RWPE2 (cell line): ENCODE results near the gene PHF2.
"Not testable (repeated sequence)": the region's sequence is repeated elsewhere in the genome, so short reads cannot be mapped to it uniquely, and the experiment has no call there.

Experiments
- ATAC-seq: fragments of 200-7000 bp; cut with Tn5 transposase; 3 replicates; pipeline ENCODE4 v1.9.1; 2021; ENCODE audit warnings: low read depth
- DNase-seq: peaks from one replicate; pipeline ENCODE4 v3.0.0-alpha.2; 2020; ENCODE audit warnings: low spot score
- H3K27ac ChIP-seq: fragments of 450-650 bp; 2 replicates; pipeline ENCODE4 v1.5.1; 2017; ENCODE audit warnings: mild to moderate bottlenecking; ENCODE audit not compliant: poor library complexity, severe bottlenecking
- H3K27me3 ChIP-seq: fragments of 250-450 bp; sonication (Bioruptor Pico); 2 replicates; pipeline ENCODE4 v1.5.1; 2021; ENCODE audit warnings: mild to moderate bottlenecking, moderate library complexity; ENCODE audit not compliant: insufficient read depth, poor library complexity, severe bottlenecking
- H3K36me3 ChIP-seq: fragments of 250-450 bp; sonication (Bioruptor Pico); 2 replicates; pipeline ENCODE4 v1.5.1; 2020; ENCODE audit warnings: low read depth, mild to moderate bottlenecking, moderate library complexity
- H3K4me1 ChIP-seq: fragments of 250-450 bp; sonication (Bioruptor Pico); 2 replicates; pipeline ENCODE4 v1.5.1; 2021; ENCODE audit warnings: mild to moderate bottlenecking, moderate library complexity; ENCODE audit not compliant: insufficient read depth, poor library complexity, severe bottlenecking
- H3K4me3 ChIP-seq: fragments of 250-450 bp; sonication (Bioruptor Pico); 2 replicates; pipeline ENCODE4 v1.5.1; 2021; ENCODE audit warnings: mild to moderate bottlenecking, moderate library complexity; ENCODE audit not compliant: severe bottlenecking
- H3K9me3 ChIP-seq: fragments of 250-450 bp; sonication (Bioruptor Pico); 2 replicates; pipeline ENCODE4 v1.5.1; 2021; ENCODE audit warnings: mild to moderate bottlenecking, moderate library complexity; ENCODE audit not compliant: severe bottlenecking
- TF ChIP-seq, protein P1 (sequence below): fragments of 450-650 bp; IDR thresholded peaks from one replicate; pipeline ENCODE4 v1.5.1; 2017; ENCODE audit warnings: mild to moderate bottlenecking, moderate library complexity; ENCODE audit not compliant: poor library complexity, severe bottlenecking

Gene PHF2

DNA sequence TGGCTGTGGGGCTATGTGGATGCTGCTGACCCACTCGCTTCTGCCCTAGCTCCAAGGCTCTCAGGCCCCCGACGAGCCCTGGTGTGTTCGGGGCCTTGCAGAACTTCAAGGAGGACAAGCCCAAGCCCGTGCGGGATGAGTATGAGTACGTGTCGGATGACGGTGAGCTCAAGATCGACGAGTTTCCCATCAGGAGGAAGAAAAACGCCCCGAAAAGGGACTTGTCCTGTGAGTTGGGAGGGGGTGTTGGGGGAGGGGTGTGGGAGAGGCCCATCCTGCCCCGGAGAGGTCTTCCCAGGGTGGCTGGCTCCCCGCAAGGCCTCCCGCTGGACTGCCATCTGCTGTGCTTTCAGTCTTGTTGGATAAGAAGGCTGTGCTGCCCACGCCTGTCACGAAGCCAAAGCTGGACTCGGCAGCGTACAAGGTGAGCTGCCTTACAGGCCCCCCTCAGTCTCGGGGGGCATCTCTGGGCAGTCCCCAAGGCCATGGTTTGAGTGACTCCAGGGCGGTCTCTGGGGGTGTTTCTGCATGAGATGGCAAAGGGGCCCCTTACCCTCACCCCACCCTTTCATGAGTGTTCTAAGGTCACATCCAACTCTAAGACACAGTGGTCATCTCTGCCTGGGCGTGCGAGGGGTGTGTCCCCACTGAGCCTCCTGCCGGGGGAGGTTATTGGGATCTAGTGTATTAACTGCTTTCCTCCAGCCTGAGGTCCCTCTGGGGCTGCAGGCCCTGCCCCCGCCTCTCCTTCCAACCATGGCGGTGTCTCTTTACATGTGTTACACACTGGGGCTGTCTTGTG lies 89.5 kb downstream of the PHF2 start:
- no peaks in the 10 kb centered on the region for H3K27me3 ChIP-seq
- no peak overlapping the region for H3K4me3 ChIP-seq
- H3K27ac ChIP-seq: no peak overlapping the region
- TF ChIP-seq, protein P1, sequence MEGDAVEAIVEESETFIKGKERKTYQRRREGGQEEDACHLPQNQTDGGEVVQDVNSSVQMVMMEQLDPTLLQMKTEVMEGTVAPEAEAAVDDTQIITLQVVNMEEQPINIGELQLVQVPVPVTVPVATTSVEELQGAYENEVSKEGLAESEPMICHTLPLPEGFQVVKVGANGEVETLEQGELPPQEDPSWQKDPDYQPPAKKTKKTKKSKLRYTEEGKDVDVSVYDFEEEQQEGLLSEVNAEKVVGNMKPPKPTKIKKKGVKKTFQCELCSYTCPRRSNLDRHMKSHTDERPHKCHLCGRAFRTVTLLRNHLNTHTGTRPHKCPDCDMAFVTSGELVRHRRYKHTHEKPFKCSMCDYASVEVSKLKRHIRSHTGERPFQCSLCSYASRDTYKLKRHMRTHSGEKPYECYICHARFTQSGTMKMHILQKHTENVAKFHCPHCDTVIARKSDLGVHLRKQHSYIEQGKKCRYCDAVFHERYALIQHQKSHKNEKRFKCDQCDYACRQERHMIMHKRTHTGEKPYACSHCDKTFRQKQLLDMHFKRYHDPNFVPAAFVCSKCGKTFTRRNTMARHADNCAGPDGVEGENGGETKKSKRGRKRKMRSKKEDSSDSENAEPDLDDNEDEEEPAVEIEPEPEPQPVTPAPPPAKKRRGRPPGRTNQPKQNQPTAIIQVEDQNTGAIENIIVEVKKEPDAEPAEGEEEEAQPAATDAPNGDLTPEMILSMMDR: no peak
- H3K36me3 ChIP-seq: no peaks in the 10 kb centered on the region
- H3K9me3 ChIP-seq: no peaks in the 10 kb centered on the region
- no peaks in the 10 kb centered on the region for H3K4me1 ChIP-seq
- DNase-seq: peak; percentile 51
- no peak for ATAC-seq

DNA sequence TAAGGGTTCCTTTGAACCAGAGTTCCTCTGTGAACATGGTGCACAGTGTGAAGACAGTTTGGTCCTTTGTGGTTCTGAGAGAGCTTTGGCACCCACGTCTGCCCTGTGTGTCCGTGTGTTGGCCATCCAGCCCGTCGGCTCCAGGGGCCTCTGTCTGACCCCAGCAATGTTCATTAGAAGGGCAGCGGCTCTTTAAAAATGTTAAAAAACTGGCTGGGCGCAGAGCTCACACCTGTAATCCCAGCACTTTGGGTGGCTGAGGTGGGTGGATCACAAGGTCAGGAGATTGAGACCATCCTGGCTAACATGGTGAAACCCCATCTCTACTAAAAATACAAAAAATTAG lies 90.0 kb downstream of the PHF2 start:
- H3K27ac ChIP-seq, H3K4me3 ChIP-seq: not testable (repeated sequence)

DNA sequence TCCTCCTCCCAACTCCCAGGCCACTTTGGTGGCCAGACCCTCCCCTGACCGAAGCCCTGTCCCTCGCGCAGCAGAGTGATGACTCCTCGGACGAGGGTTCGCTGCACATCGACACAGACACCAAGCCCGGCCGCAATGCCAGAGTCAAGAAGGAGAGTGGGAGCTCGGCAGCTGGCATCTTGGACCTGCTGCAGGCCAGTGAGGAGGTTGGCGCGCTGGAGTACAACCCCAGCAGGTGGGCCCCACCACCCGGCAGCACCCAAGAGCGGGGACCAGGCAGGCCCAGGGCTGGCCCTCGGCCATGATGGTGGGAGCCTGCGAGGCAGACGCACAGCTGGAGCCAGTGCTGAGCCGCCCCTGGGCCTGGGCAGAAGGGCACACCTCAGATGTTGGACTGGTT lies 90.6 kb downstream of the PHF2 start:
- no peaks in the 10 kb centered on the region for H3K4me1 ChIP-seq
- ATAC-seq: no peak
- H3K9me3 ChIP-seq: no peaks in the 10 kb centered on the region
- H3K27ac ChIP-seq: no peak overlapping the region
- no peaks in the 10 kb centered on the region for H3K27me3 ChIP-seq
- no peaks in the 10 kb centered on the region for H3K36me3 ChIP-seq
- TF ChIP-seq, protein P1: no peak
- peak; percentile 66 for DNase-seq
- H3K4me3 ChIP-seq: no peak overlapping the region

More for the DNA sequence above, 90.0 kb downstream of the PHF2 start:
- H3K36me3 ChIP-seq, DNase-seq, H3K4me1 ChIP-seq, H3K9me3 ChIP-seq, ATAC-seq, H3K27me3 ChIP-seq: not testable (repeated sequence)

DNA sequence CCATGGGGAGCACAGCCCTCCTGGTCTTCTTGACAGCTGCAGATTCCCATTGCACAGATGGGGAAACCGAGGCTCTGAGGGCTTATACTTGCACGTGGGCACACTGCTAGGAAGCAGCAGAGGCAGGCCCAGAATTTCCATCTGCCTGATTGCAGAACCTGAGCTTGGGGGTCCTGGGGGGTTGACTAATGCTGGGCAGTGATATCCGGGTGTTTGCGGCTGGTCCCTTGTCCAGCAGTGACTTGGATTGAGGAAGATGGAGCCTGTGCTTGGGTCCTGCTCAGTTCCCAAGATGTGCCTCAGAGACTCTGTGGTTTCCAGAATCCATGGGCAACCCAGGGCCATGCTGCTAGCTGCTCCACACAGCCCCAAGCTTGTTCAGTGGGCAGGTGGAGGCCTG lies 91.2 kb downstream of the PHF2 start:
- no peaks in the 10 kb centered on the region for H3K9me3 ChIP-seq
- no peak overlapping the region for H3K4me3 ChIP-seq
- DNase-seq (no peak), ATAC-seq (no peak)
- TF ChIP-seq, protein P1: no peak
- H3K36me3 ChIP-seq: no peaks in the 10 kb centered on the region
- no peak overlapping the region for H3K27ac ChIP-seq
- no peaks in the 10 kb centered on the region for H3K4me1 ChIP-seq
- H3K27me3 ChIP-seq: no peaks in the 10 kb centered on the region

DNA sequence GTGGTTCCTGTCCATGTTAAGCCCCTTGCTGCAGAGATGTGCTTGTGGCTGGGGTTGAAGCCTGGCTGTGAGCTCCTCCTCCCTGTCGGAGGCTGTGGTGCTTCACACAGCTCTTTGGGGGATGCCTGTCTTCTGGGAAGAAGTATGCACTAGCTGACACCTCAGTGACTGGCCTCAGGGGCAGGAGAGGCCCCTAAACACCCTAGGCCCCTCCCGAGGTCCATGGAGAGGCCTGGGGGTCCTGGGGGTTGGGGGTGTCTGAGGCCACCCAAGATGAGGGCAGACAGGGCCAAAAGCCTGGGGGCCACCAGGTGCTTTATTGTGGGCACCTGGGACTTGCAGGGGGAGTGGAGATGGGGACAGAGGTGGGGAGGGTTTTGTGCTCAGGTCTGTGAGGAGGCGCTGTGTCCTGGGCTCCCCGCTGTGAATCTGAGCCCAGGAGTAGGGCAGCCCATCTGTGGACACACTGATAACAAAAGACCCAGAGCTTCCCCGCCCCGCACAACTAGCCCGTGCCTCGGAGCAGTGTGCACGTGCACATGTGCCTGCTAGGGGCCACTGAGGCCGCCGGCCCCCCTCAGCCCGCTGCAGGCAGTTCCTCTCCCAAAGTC lies 92.0 kb downstream of the PHF2 start:
- H3K27ac ChIP-seq: no peak overlapping the region
- no peaks in the 10 kb centered on the region for H3K9me3 ChIP-seq
- no peaks in the 10 kb centered on the region for H3K36me3 ChIP-seq
- peak; percentile 30 for DNase-seq
- no peaks in the 10 kb centered on the region for H3K27me3 ChIP-seq
- TF ChIP-seq, protein P1: no peak
- H3K4me3 ChIP-seq: no peak overlapping the region
- H3K4me1 ChIP-seq: no peaks in the 10 kb centered on the region
- ATAC-seq: no peak
